A549 (cell line): ENCODE measurements around the gene MBNL2. TPM values are rescaled to one million over a fixed set of nuclear protein-coding genes. Genes with fewer than 3 reads are reported as not detected.
A peak's percentile ranks its signal among the peaks of the same experiment; 100 is the strongest.

ENCODE experiments used
- ATAC-seq, 2 experiments: fragments of 200-7000 bp in 1 of 2; fragments of >200 bp in 1 of 2; cut with Nextera tagmentation in 1 of 2; cut with Tn5 transposase in 1 of 2; 3 replicates each; pipeline versions ENCODE4 v1.8.0 to v1.9.1; 2018 to 2020; ENCODE audit warnings: mild to moderate bottlenecking in 1 of 2, moderate library complexity in 1 of 2
- CTCF ChIA-PET: fragments of 300-600 bp; sonication (Branson Sonifier 250); formaldehyde crosslinking; extraction: SDS; loops from one replicate; lab custom pipeline; 2021; ENCODE audit warnings: antibody characterized with exemption, inconsistent platforms; lab: Yijun Ruan, JAX
- POLR2A ChIA-PET: fragments of 350-600 bp; formaldehyde crosslinking; extraction: SDS; loops from one replicate; lab custom pipeline; 2021; ENCODE audit warnings: antibody characterized with exemption, inconsistent platforms; lab: Yijun Ruan, JAX
- DNase-seq, 2 experiments: peaks; one replicate each; pipeline versions ENCODE4 v3.0.0 to v3.0.0-alpha.2; 2011 to 2016; ENCODE audit warnings: low read depth in 1 of 2, low spot score in 1 of 2
- FAIRE-seq: peaks from 2 replicates; lab custom pipeline; 2011; peaks lifted over from hg19 to GRCh38; lab: Jason Lieb, UNC
- H3K27ac ChIP-seq, 2 experiments: fragments of >200 bp; sonication (Bioruptor Twin); formaldehyde crosslinking; 3 replicates each; pipeline ENCODE4 v1.5.1; 2016 to 2017
- H3K4me1 ChIP-seq: fragments of >200 bp; sonication (Bioruptor Twin); formaldehyde crosslinking; 3 replicates; pipeline ENCODE4 v1.6.1; 2016
- H3K4me2 ChIP-seq: fragments of >200 bp; sonication (Bioruptor Twin); formaldehyde crosslinking; 3 replicates; pipeline ENCODE4 v1.6.1; 2016
- H3K4me3 ChIP-seq: fragments of >200 bp; sonication (Bioruptor Twin); formaldehyde crosslinking; 3 replicates; pipeline ENCODE4 v1.5.1; 2016
- H3K9me3 ChIP-seq: fragments of >200 bp; sonication (Bioruptor Twin); formaldehyde crosslinking; 3 replicates; pipeline ENCODE4 v1.6.1; 2016
- ATOH8 ChIP-seq: fragments of 250-450 bp; sonication (Bioruptor Pico); IDR thresholded peaks from 2 replicates; pipeline ENCODE4 v1.5.0; 2020; ENCODE audit warnings: low read depth, mild to moderate bottlenecking, moderate library complexity
- CEBPB ChIP-seq, 2 experiments: fragments of >200 bp in 1 of 2; sonication (Bioruptor Twin) in 1 of 2; formaldehyde crosslinking in 1 of 2; IDR thresholded peaks; 2 replicates each; pipeline ENCODE4 v1.6.1; 2012 to 2016
- CTCF ChIP-seq: fragments of >200 bp; sonication (Bioruptor Twin); formaldehyde crosslinking; IDR thresholded peaks from 3 replicates; pipeline ENCODE4 v1.5.1; 2016
- EHMT2 ChIP-seq: fragments of 200-600 bp; sonication (generic); IDR thresholded peaks from 2 replicates; pipeline ENCODE4 v1.6.1; 2016; ENCODE audit warnings: antibody characterized with exemption, low read depth, mild to moderate bottlenecking, moderate library complexity
- ELK1 ChIP-seq: fragments of 150-350 bp; IDR thresholded peaks from 2 replicates; pipeline ENCODE4 v1.6.1; 2014; ENCODE audit warnings: low read depth, mild to moderate bottlenecking, low read length
- EP300 ChIP-seq, 2 experiments: fragments of >200 bp; sonication (Bioruptor Twin); formaldehyde crosslinking; IDR thresholded peaks; 2 replicates in 1 of 2; 3 replicates in 1 of 2; pipeline ENCODE4 v1.6.1; 2016 to 2017
- FOSL2 ChIP-seq, 2 experiments: fragments of 450-650 bp in 1 of 2; fragments of >200 bp in 1 of 2; sonication (Bioruptor Twin) in 1 of 2; formaldehyde crosslinking; IDR thresholded peaks; 2 replicates each; pipeline versions ENCODE4 v1.5.0 to v1.6.1; 2016 to 2020; ENCODE audit warnings: mild to moderate bottlenecking in 1 of 2, moderate library complexity in 1 of 2
- GATA3 ChIP-seq: IDR thresholded peaks from 2 replicates; pipeline ENCODE4 v1.6.1; 2012; ENCODE audit warnings: borderline replicate concordance
- HES2 ChIP-seq: fragments of >200 bp; sonication (Bioruptor Twin); formaldehyde crosslinking; IDR thresholded peaks from 2 replicates; pipeline ENCODE4 v1.6.1; 2016
- MAFK ChIP-seq: fragments of 450-650 bp; IDR thresholded peaks from 2 replicates; pipeline ENCODE4 v1.6.1; 2014; ENCODE audit not compliant: partially characterized antibody
- MAZ ChIP-seq: fragments of 150-350 bp; IDR thresholded peaks from 2 replicates; pipeline ENCODE4 v1.6.1; 2014; ENCODE audit warnings: antibody characterized with exemption, low read depth, low read length, borderline replicate concordance
- MYC ChIP-seq: IDR thresholded peaks from 2 replicates; pipeline ENCODE4 v1.6.1; 2012; ENCODE audit warnings: mild to moderate bottlenecking, inconsistent platforms, low read length, improper control_type of control experiment, borderline replicate concordance
- NFE2L2 ChIP-seq: fragments of 150-350 bp; conservative IDR thresholded peaks from 2 replicates; pipeline ENCODE4 v1.6.1; 2014; ENCODE audit warnings: low read length
- NPAS2 ChIP-seq: fragments of 250-450 bp; sonication (Bioruptor Pico); IDR thresholded peaks from 2 replicates; pipeline ENCODE4 v1.8.0; 2022; ENCODE audit warnings: mild to moderate bottlenecking, moderate library complexity, borderline replicate concordance
- POLR2A ChIP-seq: IDR thresholded peaks from 2 replicates; pipeline ENCODE4 v1.6.1; 2012; ENCODE audit warnings: mild to moderate bottlenecking, low read length
- REST ChIP-seq: fragments of 200-600 bp; sonication (generic); IDR thresholded peaks from 2 replicates; pipeline ENCODE4 v1.6.1; 2016; ENCODE audit warnings: antibody characterized with exemption, mild to moderate bottlenecking, moderate library complexity
- RFX5 ChIP-seq: fragments of 450-650 bp; IDR thresholded peaks from 2 replicates; pipeline ENCODE4 v1.7.1; 2014; ENCODE audit warnings: antibody characterized with exemption, mild to moderate bottlenecking, moderate library complexity
- SMC3 ChIP-seq: fragments of >200 bp; sonication (Bioruptor Twin); formaldehyde crosslinking; IDR thresholded peaks from 3 replicates; pipeline ENCODE4 v1.6.1; 2018; ENCODE audit warnings: inconsistent platforms
- USF2 ChIP-seq: fragments of 450-650 bp; IDR thresholded peaks from 2 replicates; pipeline ENCODE4 v1.6.1; 2014; ENCODE audit warnings: antibody characterized with exemption
- ZC3H11A ChIP-seq: fragments of 450-650 bp; IDR thresholded peaks from 2 replicates; pipeline ENCODE4 v1.6.1; 2014; ENCODE audit warnings: antibody characterized with exemption, mild to moderate bottlenecking
- ZSCAN20 ChIP-seq: fragments of 250-450 bp; sonication (Bioruptor Pico); IDR thresholded peaks from 2 replicates; pipeline ENCODE4 v1.8.0; 2022; ENCODE audit warnings: mild to moderate bottlenecking, moderate library complexity
- WGBS: methylation state at CpG from one replicate; pipeline ENCODE4 v1.1.6; 2017; ENCODE audit errors: missing lambda C conversion rate; 5-methylcytosine and 5-hydroxymethylcytosine counted together
- polyA plus RNA-seq, 4 experiments: library from polyadenylated mRNA; depleted of rRNA in 3 of 4; stranded (reverse); fragments of >200 nt; fragmentation: RNase III in 1 of 4; extraction: RNeasy Plus Mini Kit Qiagen cat#74134 plus additional on column Dnase treatment in 1 of 4; gene quantifications; 2 replicates in 3 of 4; 3 replicates in 1 of 4; pipeline ENCODE4 v1.2.3, GENCODE V29; 2011 to 2017

The MBNL2 gene
- polyA plus RNA-seq, 2 of the 4 experiments (the other 2 are of a cell fraction), result 18.7 to 20.6 TPM

- Histone ChIP-seq H3K4me2 (no peak overlapping the region), H3K9me3 (no peaks in the 10 kb centered on the region)
- no peak for TF ChIP-seq ELK1
- no peak for TF ChIP-seq SMC3
- TF ChIP-seq HES2, result no peak
- TF ChIP-seq MAFK, result no peak
- no peak for TF ChIP-seq EHMT2
- no peak for TF ChIP-seq RFX5
- TF ChIP-seq CEBPB (IDR thresholded peaks at IDR 0.05), result no peak
- no peak for TF ChIP-seq MAZ
- TF ChIP-seq FOSL2 (IDR thresholded peaks at IDR 0.05), result no peak
- no peak for TF ChIP-seq FOSL2 (CRISPR knock-in tag; IDR thresholded peaks at IDR 0.05)
- TF ChIP-seq USF2, result no peak
- TF ChIP-seq POLR2A, result no peak
- no peak for TF ChIP-seq MYC
- no peak for TF ChIP-seq ATOH8 (CRISPR knock-in tag)
- TF ChIP-seq GATA3, result no peak
- no peak for TF ChIP-seq NFE2L2
- no peak for TF ChIP-seq ZSCAN20 (CRISPR knock-in tag)
- no peak for TF ChIP-seq REST
- no peak for TF ChIP-seq EP300 (IDR thresholded peaks at IDR 0.05)
- TF ChIP-seq, all 56 proteins: peak for 0
- ChIA-PET POLR2A (no interaction called here), CTCF (interaction anchor here (0.6 to 2.6 kb wide), 4 partner anchors 10 to 517 kb away, joined by 3 to 10 read pairs (median 4); no protein-coding TSS in a partner anchor)
- FAIRE-seq (no peak), DNase-seq (no peak), ATAC-seq (no peak)
- Histone ChIP-seq H3K27ac (0 out of 6 replicates have a peak overlapping the region, but pooled peaks of 1 of the 2 experiments have one; percentile 18), H3K4me1 (peaks cover 16% of the 10 kb centered on the region), H3K4me3 (no peak overlapping the region)
- WGBS, result 73% methylated on average over 3 of the region's 3 CpGs
These were observed 1.8 kb upstream of the MBNL2 start for GRCh38 chr13:97220151-97220900.

GRCh38 chr13:97221046-97221445, 1.1 kb upstream of the MBNL2 start:
- ChIA-PET CTCF (interaction anchor here (1.2 kb wide), 1 partner anchor 8 kb away, joined by 4 read pairs; no protein-coding TSS in a partner anchor), POLR2A (interaction anchor here (1.5 kb wide), 1 partner anchor 30 kb away, joined by 6 read pairs; no protein-coding TSS in a partner anchor)
- Histone ChIP-seq H3K4me3 (no peak overlapping the region), H3K4me1 (peaks cover 23% of the 10 kb centered on the region), H3K27ac (no peak overlapping the region), H3K4me2 (peak overlapping the region; percentile 85; the same call in 2 of the 3 replicates), H3K9me3 (no peaks in the 10 kb centered on the region)
- ATAC-seq (no peak), DNase-seq (no peak), FAIRE-seq (no peak)
- WGBS, result 67% methylated on average over 2 of the region's 2 CpGs
- peak; percentile 83 for TF ChIP-seq ZC3H11A
- TF ChIP-seq CTCF, result no peak
- no peak for TF ChIP-seq NPAS2 (CRISPR knock-in tag)
